HepG2 (cell line): ENCODE data around the gene QDPR. TPM values are rescaled to one million over a fixed set of nuclear protein-coding genes. Genes with fewer than 3 reads are reported as not detected.

Source experiments
- ADNP ChIP-seq: sonication (generic); formaldehyde crosslinking; IDR thresholded peaks from 2 replicates; pipeline ENCODE4 v1.4.0; 2020; ENCODE audit warnings: missing genetic modification reagents
- BRD4 ChIP-seq: sonication (generic); formaldehyde crosslinking; IDR thresholded peaks from 2 replicates; pipeline ENCODE4 v1.4.0; 2020; ENCODE audit warnings: missing genetic modification reagents
- DR1 ChIP-seq: sonication (generic); formaldehyde crosslinking; IDR thresholded peaks from 2 replicates; pipeline ENCODE4 v1.8.0; 2021; ENCODE audit warnings: mild to moderate bottlenecking, missing genetic modification reagents, inconsistent platforms
- EHMT2 ChIP-seq: fragments of 200-600 bp; sonication (generic); IDR thresholded peaks from 2 replicates; pipeline ENCODE4 v1.7.0; 2017; ENCODE audit warnings: antibody characterized with exemption, low read depth, low read length, borderline replicate concordance
- FOXM1 ChIP-seq: sonication (generic); formaldehyde crosslinking; IDR thresholded peaks from 2 replicates; pipeline ENCODE4 v1.5.0; 2020; ENCODE audit warnings: missing genetic modification reagents
- HNRNPLL ChIP-seq: fragments of 200-400 bp; formaldehyde crosslinking; IDR thresholded peaks from 2 replicates; pipeline ENCODE4 v1.6.1; 2017; ENCODE audit warnings: mild to moderate bottlenecking, low read depth, low read length; ENCODE audit not compliant: poor library complexity, severe bottlenecking
- HNRNPUL1 ChIP-seq: fragments of 200-400 bp; formaldehyde crosslinking; IDR thresholded peaks from 2 replicates; pipeline ENCODE4 v1.6.1; 2017; ENCODE audit warnings: low read depth, mild to moderate bottlenecking, low read length, moderate library complexity
- LCORL ChIP-seq, 2 experiments: fragments of 450-650 bp in 1 of 2; sonication (generic) in 1 of 2; formaldehyde crosslinking in 1 of 2; IDR thresholded peaks; 2 replicates each; pipeline versions ENCODE4 v1.5.0 to v1.6.1; 2017 to 2020; ENCODE audit warnings: antibody characterized with exemption in 1 of 2, missing genetic modification reagents in 1 of 2
- MAZ ChIP-seq, 2 experiments: sonication (generic) in 1 of 2; formaldehyde crosslinking in 1 of 2; IDR thresholded peaks; 2 replicates each; pipeline versions ENCODE4 v1.5.0 to v1.6.1; 2012 to 2020; ENCODE audit warnings: low read depth in 2 of 2, mild to moderate bottlenecking in 2 of 2, borderline replicate concordance in 1 of 2, improper control_type of control experiment in 1 of 2, low read length in 1 of 2, missing genetic modification reagents in 1 of 2, moderate library complexity in 1 of 2
- MYC ChIP-seq: sonication (generic); formaldehyde crosslinking; IDR thresholded peaks from 2 replicates; pipeline ENCODE4 v1.9.0; 2021; ENCODE audit warnings: missing genetic modification reagents, borderline replicate concordance
- NFE2 ChIP-seq: sonication (generic); formaldehyde crosslinking; IDR thresholded peaks from 2 replicates; pipeline ENCODE4 v1.4.0; 2020; ENCODE audit warnings: missing genetic modification reagents
- NFKB2 ChIP-seq: sonication (generic); formaldehyde crosslinking; IDR thresholded peaks from 2 replicates; pipeline ENCODE4 v1.4.0; 2020; ENCODE audit warnings: missing genetic modification reagents, borderline replicate concordance
- NFYC ChIP-seq: IDR thresholded peaks from 2 replicates; pipeline ENCODE4 v1.6.1; 2016; ENCODE audit warnings: missing genetic modification reagents, missing compliant biosample characterization
- NKX3-1 ChIP-seq: sonication (generic); formaldehyde crosslinking; IDR thresholded peaks from 2 replicates; pipeline ENCODE4 v1.5.0; 2020; ENCODE audit warnings: missing genetic modification reagents
- PCBP2 ChIP-seq: fragments of 200-400 bp; formaldehyde crosslinking; optimal IDR thresholded peaks from 2 replicates; pipeline ENCODE3; 2018; ENCODE audit warnings: low read length, low read depth; ENCODE audit not compliant: poor library complexity, severe bottlenecking
- PHF20 ChIP-seq: sonication (generic); formaldehyde crosslinking; IDR thresholded peaks from 2 replicates; pipeline ENCODE4 v1.5.0; 2020; ENCODE audit warnings: mild to moderate bottlenecking, missing genetic modification reagents
- POLR2A ChIP-seq, 2 experiments: IDR thresholded peaks; 2 replicates each; pipeline ENCODE4 v1.6.1; 2011; ENCODE audit warnings: low read depth in 2 of 2, low read length in 2 of 2, mild to moderate bottlenecking in 1 of 2, moderate library complexity in 1 of 2; ENCODE audit not compliant: insufficient read depth in 1 of 2
- REL ChIP-seq: sonication (generic); formaldehyde crosslinking; conservative IDR thresholded peaks from 2 replicates; pipeline ENCODE4 v1.8.0; 2022; ENCODE audit warnings: mild to moderate bottlenecking, missing genetic modification reagents, moderate library complexity
- SMAD9 ChIP-seq: sonication (generic); formaldehyde crosslinking; IDR thresholded peaks from 2 replicates; pipeline ENCODE4 v1.5.1; 2020; ENCODE audit warnings: mild to moderate bottlenecking, missing genetic modification reagents
- TBP ChIP-seq: sonication (generic); formaldehyde crosslinking; IDR thresholded peaks from 2 replicates; pipeline ENCODE4 v1.5.0; 2020; ENCODE audit warnings: missing genetic modification reagents
- ZBTB3 ChIP-seq: sonication (generic); formaldehyde crosslinking; IDR thresholded peaks from 2 replicates; pipeline ENCODE4 v1.4.0; 2020; ENCODE audit warnings: low read depth, mild to moderate bottlenecking, moderate library complexity, missing genetic modification reagents, borderline replicate concordance
- ZKSCAN1 ChIP-seq: fragments of 150-350 bp; IDR thresholded peaks from 2 replicates; pipeline ENCODE4 v1.6.1; 2014; ENCODE audit warnings: low read length
- ZMAT3 ChIP-seq: sonication (generic); formaldehyde crosslinking; conservative IDR thresholded peaks from 2 replicates; pipeline ENCODE4 v1.7.0; 2021; ENCODE audit warnings: missing genetic modification reagents
- ZMYM4 ChIP-seq: sonication (generic); formaldehyde crosslinking; IDR thresholded peaks from 2 replicates; pipeline ENCODE4 v1.8.1; 2023; ENCODE audit warnings: mild to moderate bottlenecking, missing genetic modification reagents
- ZNF143 ChIP-seq: sonication (generic); formaldehyde crosslinking; IDR thresholded peaks from 2 replicates; pipeline ENCODE4 v1.4.0; 2020; ENCODE audit warnings: missing genetic modification reagents
- ZNF235 ChIP-seq: sonication (generic); formaldehyde crosslinking; IDR thresholded peaks from 2 replicates; pipeline ENCODE4 v1.8.1; 2023; ENCODE audit warnings: mild to moderate bottlenecking, missing genetic modification reagents, borderline replicate concordance
- ZNF292 ChIP-seq: sonication (generic); formaldehyde crosslinking; IDR thresholded peaks from 2 replicates; pipeline ENCODE4 v1.8.1; 2022; ENCODE audit warnings: mild to moderate bottlenecking, low read depth, missing genetic modification reagents, borderline replicate concordance
- ZNF317 ChIP-seq: sonication (generic); formaldehyde crosslinking; IDR thresholded peaks from 2 replicates; pipeline ENCODE4 v1.5.0; 2020; ENCODE audit warnings: mild to moderate bottlenecking, missing genetic modification reagents
- ZNF460 ChIP-seq: sonication (generic); formaldehyde crosslinking; IDR thresholded peaks from 2 replicates; pipeline ENCODE4 v1.5.1; 2020; ENCODE audit warnings: missing genetic modification reagents, mild to moderate bottlenecking, borderline replicate concordance
- ZNF746 ChIP-seq: sonication (generic); formaldehyde crosslinking; IDR thresholded peaks from 2 replicates; pipeline ENCODE4 v1.8.0; 2022; ENCODE audit warnings: mild to moderate bottlenecking, missing genetic modification reagents
- ZNF790 ChIP-seq: sonication (generic); formaldehyde crosslinking; IDR thresholded peaks from 2 replicates; pipeline ENCODE4 v1.8.0; 2022; ENCODE audit warnings: missing genetic modification reagents, mild to moderate bottlenecking, borderline replicate concordance
- ZSCAN31 ChIP-seq: sonication (generic); formaldehyde crosslinking; IDR thresholded peaks from 2 replicates; pipeline ENCODE4 v1.5.0; 2020; ENCODE audit warnings: low read depth, mild to moderate bottlenecking, missing genetic modification reagents
- polyA plus RNA-seq, 8 experiments: library from polyadenylated mRNA; depleted of rRNA in 3 of 8; stranded (reverse) in 7 of 8; unstranded in 1 of 8; fragments of >200 nt; fragmentation: Illumina TruSeq in 4 of 8; extraction: Trizol in 4 of 8; gene quantifications; 2 replicates each; pipeline versions ENCODE4 v1.2.1 to v1.2.3, GENCODE V29; 2011 to 2016; ENCODE audit warnings: low read depth in 4 of 8, missing spikeins in 1 of 8, mixed read lengths in 1 of 8; ENCODE audit not compliant: insufficient read depth in 1 of 8
- total RNA-seq, 5 experiments: library from RNA; depleted of rRNA; stranded (reverse); fragments of >200 nt; fragmentation: Illumina TruSeq; extraction: Trizol; gene quantifications; 2 replicates each; pipeline ENCODE4 v1.2.3, GENCODE V29; 2016; ENCODE audit warnings: low read depth in 1 of 5
- TF ChIP-seq, protein P1 (sequence below): sonication (generic); formaldehyde crosslinking; IDR thresholded peaks from 2 replicates; pipeline ENCODE4 v1.4.0; 2020; ENCODE audit warnings: missing genetic modification reagents
- TF ChIP-seq, protein P2 (sequence below): sonication (generic); formaldehyde crosslinking; IDR thresholded peaks from 2 replicates; pipeline ENCODE4 v1.8.1; 2023; ENCODE audit warnings: mild to moderate bottlenecking, moderate library complexity, missing genetic modification reagents

Gene QDPR
- total and polyA plus RNA-seq, 2 of the 13 experiments (the other 11 are each of a cell fraction or from before 2014, with no cell fraction given): 9.9 to 95.5 TPM

GRCh38 chr4:17511509-17511949, 361 bp downstream of the QDPR start (continued):
- TF ChIP-seq PCBP2 (no peak), NFYC (0 out of 2 replicates have a peak, but pooled peaks have one; percentile 7), ZBTB3 (CRISPR knock-in tag) (no peak), ADNP (CRISPR knock-in tag) (no peak), ZKSCAN1 (no peak), SMAD9 (no peak), NFKB2 (CRISPR knock-in tag) (no peak), ZNF235 (CRISPR knock-in tag) (no peak), ZMYM4 (CRISPR knock-in tag) (no peak), ZMAT3 (no peak), ZNF143 (CRISPR knock-in tag) (no peak), NFE2 (no peak), ZNF790 (no peak), TBP (CRISPR knock-in tag) (no peak), NKX3-1 (CRISPR knock-in tag) (peak; percentile 36; the same call in 1 of the 2 replicates), REL (CRISPR knock-in tag) (no peak), HNRNPUL1 (no peak), DR1 (CRISPR knock-in tag) (no peak), ZNF292 (CRISPR knock-in tag) (no peak), BRD4 (0 out of 2 replicates have a peak, but pooled peaks have one; percentile 17), ZNF317 (CRISPR knock-in tag) (0 out of 2 replicates have a peak, but pooled peaks have one; percentile 10), POLR2A (IDR thresholded peaks at IDR 0.05; ENCODE audit: insufficient read depth in 1 of 2, low read depth in 2 of 2, low read length in 2 of 2) (no peak; a peak in 1 of 4 replicates), HNRNPLL (no peak), FOXM1 (no peak), PHF20 (no peak), ZNF746 (CRISPR knock-in tag) (no peak), ZNF460 (CRISPR knock-in tag) (no peak), MAZ (IDR thresholded peaks at IDR 0.05; ENCODE audit: borderline replicate concordance, low read depth, low read length) (no peak), MAZ (CRISPR knock-in tag; IDR thresholded peaks at IDR 0.05; ENCODE audit: low read depth) (no peak), LCORL (IDR thresholded peaks at IDR 0.05) (no peak), LCORL (CRISPR knock-in tag; IDR thresholded peaks at IDR 0.05) (no peak; the same call in 1 of the 2 replicates), MYC (CRISPR knock-in tag) (peak; percentile 82), EHMT2 (no peak), ZSCAN31 (CRISPR knock-in tag) (no peak)
- TF ChIP-seq, protein P1, sequence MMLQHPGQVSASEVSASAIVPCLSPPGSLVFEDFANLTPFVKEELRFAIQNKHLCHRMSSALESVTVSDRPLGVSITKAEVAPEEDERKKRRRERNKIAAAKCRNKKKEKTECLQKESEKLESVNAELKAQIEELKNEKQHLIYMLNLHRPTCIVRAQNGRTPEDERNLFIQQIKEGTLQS (CRISPR knock-in tag): no peak
- TF ChIP-seq, protein P2, sequence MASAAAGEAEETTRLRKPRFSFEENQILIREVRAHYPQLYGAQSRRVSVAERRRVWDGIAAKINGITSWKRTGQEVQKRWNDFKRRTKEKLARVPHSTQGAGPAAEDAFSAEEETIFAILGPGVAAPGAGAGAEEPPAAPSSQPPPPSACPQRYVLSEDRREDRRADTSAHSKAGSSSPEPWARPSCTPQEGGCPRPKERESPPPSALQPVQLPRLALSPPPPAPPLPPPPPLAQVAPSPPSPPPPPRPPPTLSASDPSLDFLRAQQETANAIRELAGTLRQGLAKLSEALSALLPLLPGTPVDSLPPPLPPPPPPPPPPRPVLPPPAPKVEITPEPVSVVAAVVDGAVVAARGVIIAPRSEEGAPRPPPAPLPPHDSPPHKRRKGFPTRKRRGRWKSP: no peak
